Tibial nerve (tissue), 4 donors: Measurements from ENCODE around the gene LRRC4B. TPM values are rescaled to one million over a fixed set of nuclear protein-coding genes. Genes with fewer than 3 reads are reported as not detected.
"Not testable (repeated sequence)": the region's sequence is repeated elsewhere in the genome, so short reads cannot be mapped to it uniquely, and the experiment has no call there.

Experiments
- DNase-seq, 2 donors: peaks; one replicate each; pipeline ENCODE4 v3.0.0-alpha.2; 2019; ENCODE audit warnings: low spot score in 2 of 2
- H3K27ac ChIP-seq, 4 donors: fragments of 200-600 bp; sonication (generic) in 3 of 4; one replicate each; pipeline ENCODE4 v1.5.1; 2017 to 2019; ENCODE audit warnings: mild to moderate bottlenecking in 1 of 4
- H3K27me3 ChIP-seq, 2 donors: fragments of 200-600 bp; sonication (generic) in 1 of 2; one replicate each; pipeline versions ENCODE4 v1.5.1 to v1.6.0; 2017 to 2019
- H3K36me3 ChIP-seq, 3 donors: fragments of 200-600 bp; sonication (generic); one replicate each; pipeline ENCODE4 v1.5.1; 2018 to 2019
- H3K4me1 ChIP-seq, 4 donors: fragments of 200-600 bp; sonication (generic) in 3 of 4; one replicate each; pipeline ENCODE4 v1.5.1; 2017 to 2019
- H3K4me3 ChIP-seq, 4 donors: fragments of 200-600 bp; sonication (generic) in 3 of 4; one replicate each; pipeline ENCODE4 v1.5.1; 2017 to 2019; ENCODE audit warnings: mild to moderate bottlenecking in 1 of 4, moderate library complexity in 1 of 4
- H3K9me3 ChIP-seq, 4 donors: fragments of 200-600 bp; sonication (generic) in 3 of 4; one replicate each; pipeline ENCODE4 v1.5.1; 2017 to 2019
- EP300 ChIP-seq, 2 donors: sonication (generic); formaldehyde crosslinking; IDR thresholded peaks; one replicate each; pipeline ENCODE4 v1.6.1; 2017; ENCODE audit warnings: antibody characterized with exemption in 2 of 2, mild to moderate bottlenecking in 1 of 2
- POLR2A ChIP-seq, 2 donors: fragments of 450-650 bp; IDR thresholded peaks; one replicate each; pipeline ENCODE4 v1.6.1; 2017; ENCODE audit warnings: antibody characterized with exemption in 2 of 2, mild to moderate bottlenecking in 2 of 2, moderate library complexity in 2 of 2
- WGBS, 2 donors: methylation state at CpG; one replicate each; pipeline ENCODE4 v1.1.5; 2018; 5-methylcytosine and 5-hydroxymethylcytosine counted together
- total RNA-seq, 4 donors: library from RNA; depleted of rRNA; stranded (reverse); fragments of >200 nt; gene quantifications; one replicate each; pipeline ENCODE4 v1.1.0, GENCODE V29; 2016
- TF ChIP-seq, protein P1 (sequence below), 5 experiments: fragments of 200-600 bp in 3 of 5; fragments of 450-650 bp in 2 of 5; sonication (generic) in 3 of 5; IDR thresholded peaks; one replicate each; pipeline ENCODE4 v1.5.1; 2016 to 2019; ENCODE audit warnings: antibody characterized with exemption in 5 of 5, mild to moderate bottlenecking in 3 of 5, moderate library complexity in 2 of 5

LRRC4B gene
- total RNA-seq, 4 donors from 2014 or later, result 1.0 to 3.7 (median 2.8) TPM

DNA sequence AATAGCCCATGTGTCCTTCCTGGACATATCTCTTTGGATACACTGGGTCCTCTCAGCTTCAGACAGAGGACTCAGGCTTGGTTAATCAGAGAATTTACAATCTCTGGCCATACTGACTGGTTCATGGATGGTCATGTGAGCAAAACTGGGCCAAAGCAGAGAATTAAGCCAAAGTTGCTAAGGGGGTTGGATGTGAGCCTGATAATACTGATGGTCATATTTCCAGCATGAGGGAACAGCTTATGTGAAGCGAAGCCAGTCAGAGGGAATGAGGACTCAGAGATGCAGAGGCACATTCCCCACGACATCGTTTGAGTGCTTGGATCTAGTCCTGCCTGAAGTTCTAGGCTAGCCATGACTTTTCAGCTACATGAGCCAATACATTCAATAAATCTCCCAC, 22.0 kb upstream of the LRRC4B start:
- no peak overlapping the region for H3K4me3 ChIP-seq
- peaks cover 0 to 9% of the 10 kb centered on the region in 2 donors for H3K27me3 ChIP-seq
- DNase-seq, result no peak
- no peaks in the 10 kb centered on the region for H3K4me1 ChIP-seq
- TF ChIP-seq EP300 (IDR thresholded peaks at IDR 0.05) (no peak), POLR2A (IDR thresholded peaks at IDR 0.05) (no peak)
- TF ChIP-seq, protein P1, sequence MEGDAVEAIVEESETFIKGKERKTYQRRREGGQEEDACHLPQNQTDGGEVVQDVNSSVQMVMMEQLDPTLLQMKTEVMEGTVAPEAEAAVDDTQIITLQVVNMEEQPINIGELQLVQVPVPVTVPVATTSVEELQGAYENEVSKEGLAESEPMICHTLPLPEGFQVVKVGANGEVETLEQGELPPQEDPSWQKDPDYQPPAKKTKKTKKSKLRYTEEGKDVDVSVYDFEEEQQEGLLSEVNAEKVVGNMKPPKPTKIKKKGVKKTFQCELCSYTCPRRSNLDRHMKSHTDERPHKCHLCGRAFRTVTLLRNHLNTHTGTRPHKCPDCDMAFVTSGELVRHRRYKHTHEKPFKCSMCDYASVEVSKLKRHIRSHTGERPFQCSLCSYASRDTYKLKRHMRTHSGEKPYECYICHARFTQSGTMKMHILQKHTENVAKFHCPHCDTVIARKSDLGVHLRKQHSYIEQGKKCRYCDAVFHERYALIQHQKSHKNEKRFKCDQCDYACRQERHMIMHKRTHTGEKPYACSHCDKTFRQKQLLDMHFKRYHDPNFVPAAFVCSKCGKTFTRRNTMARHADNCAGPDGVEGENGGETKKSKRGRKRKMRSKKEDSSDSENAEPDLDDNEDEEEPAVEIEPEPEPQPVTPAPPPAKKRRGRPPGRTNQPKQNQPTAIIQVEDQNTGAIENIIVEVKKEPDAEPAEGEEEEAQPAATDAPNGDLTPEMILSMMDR (IDR thresholded peaks at IDR 0.05), result no peak
- no peaks in the 10 kb centered on the region for H3K36me3 ChIP-seq
- H3K9me3 ChIP-seq, result no peaks in the 10 kb centered on the region
- 56 to 57% methylated on average over 3 of the region's 3 CpGs for WGBS, 2 donors
- no peak overlapping the region for H3K27ac ChIP-seq

DNA sequence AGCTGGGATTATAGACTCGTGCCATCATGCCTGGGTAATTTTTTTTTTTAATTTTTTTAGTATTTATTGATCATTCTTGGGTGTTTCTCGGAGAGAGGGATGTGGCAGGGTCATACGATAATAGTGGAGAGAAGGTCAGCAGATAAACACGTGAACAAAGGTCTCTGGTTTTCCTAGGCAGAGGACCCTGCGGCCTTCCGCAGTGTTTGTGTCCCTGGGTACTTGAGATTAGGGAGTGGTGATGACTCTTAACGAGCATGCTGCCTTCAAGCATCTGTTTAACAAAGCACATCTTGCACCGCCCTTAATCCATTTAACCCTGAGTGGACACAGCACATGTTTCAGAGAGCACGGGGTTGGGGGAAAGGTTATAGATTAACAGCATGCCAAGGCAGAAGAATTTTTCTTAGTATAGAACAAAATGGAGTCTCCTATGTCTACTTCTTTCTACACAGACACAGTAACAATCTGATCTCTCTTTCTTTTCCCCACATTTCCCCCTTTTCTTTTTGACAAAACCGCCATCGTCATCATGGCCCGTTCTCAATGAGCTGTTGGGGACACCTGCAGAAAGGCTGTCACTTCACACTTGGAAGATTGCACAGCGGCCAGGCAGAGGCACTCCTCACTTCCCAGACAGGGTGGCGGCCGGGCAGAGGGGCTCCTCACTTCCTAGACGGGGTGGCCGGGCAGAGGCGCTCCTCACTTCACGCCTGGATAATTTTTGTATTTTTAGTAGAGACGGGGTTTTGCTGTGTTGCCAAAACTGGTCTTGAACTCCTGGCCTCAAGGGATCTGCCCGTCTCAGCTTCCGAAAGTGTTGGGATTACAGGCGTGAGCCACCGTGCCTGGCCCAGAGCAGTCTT, 13.8 kb upstream of the LRRC4B start:
- H3K4me3 ChIP-seq, H3K9me3 ChIP-seq, H3K36me3 ChIP-seq, H3K27ac ChIP-seq, H3K4me1 ChIP-seq, DNase-seq, H3K27me3 ChIP-seq: not testable (repeated sequence)
- WGBS, 2 donors, result 80 to 85% methylated on average over 24 of the region's 24 CpGs

DNA sequence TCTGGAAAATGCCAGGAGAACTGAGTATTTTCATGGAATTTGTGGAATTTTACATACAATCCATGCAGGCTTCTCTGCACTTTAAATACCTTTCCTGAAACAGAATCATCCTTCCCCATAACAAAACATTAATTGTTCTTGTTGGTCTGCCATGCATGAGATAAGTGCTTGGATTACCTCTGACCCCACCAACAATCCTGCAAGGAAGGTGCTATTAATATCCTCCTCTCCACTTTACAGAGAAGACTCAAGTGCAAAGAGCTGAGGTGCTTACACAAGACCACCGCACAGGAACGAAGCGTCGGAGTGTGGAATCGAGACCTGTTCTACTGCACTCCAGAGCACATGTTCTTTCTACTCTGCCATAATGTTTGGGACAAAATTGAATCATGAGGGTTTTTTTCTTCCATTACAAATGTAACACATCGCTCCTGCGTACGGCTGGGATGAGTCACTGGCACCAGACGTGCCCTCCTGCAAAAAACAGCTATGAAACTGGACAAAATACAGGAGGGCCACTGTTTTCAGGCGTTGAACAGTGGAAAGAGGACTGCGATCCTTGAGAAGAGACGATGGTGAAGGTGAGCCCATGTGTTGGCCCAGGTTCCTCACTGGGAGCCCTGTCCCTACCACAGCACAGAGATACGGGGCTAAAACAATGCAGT, 12.9 kb upstream of the LRRC4B start:
- H3K27ac ChIP-seq, result no peak overlapping the region
- 68 to 69% methylated on average over 13 of the region's 13 CpGs for WGBS, 2 donors
- H3K27me3 ChIP-seq, result peaks cover 0 to 5% of the 10 kb centered on the region in 2 donors
- no peaks in the 10 kb centered on the region for H3K36me3 ChIP-seq
- DNase-seq, result no peak
- TF ChIP-seq POLR2A (IDR thresholded peaks at IDR 0.05), result no peak
- H3K4me1 ChIP-seq, result no peaks in the 10 kb centered on the region
- H3K4me3 ChIP-seq, result no peak overlapping the region
- no peaks in the 10 kb centered on the region for H3K9me3 ChIP-seq

DNA sequence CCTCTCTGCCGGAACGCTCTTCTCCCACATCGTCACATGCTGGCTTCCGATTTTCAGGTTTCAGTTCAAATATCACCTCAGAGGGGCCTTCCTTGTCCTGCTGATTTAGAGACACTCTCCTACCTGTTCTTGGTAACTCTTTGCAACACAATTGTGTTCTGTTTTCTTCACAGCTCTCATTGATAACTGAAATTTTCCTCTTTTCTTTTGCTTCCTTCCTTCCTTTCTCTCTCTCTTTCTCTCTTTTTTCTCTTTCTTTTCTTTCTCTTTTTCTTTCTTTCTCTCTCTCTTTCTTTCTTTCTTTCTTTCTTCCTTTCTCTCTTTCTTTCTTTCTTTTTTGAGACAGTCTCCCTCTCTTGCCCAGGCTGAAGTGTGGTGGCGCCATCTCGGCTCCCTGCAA, 12.0 kb upstream of the LRRC4B start:
- Histone ChIP-seq H3K4me1 (no peaks in the 10 kb centered on the region), H3K36me3 (no peaks in the 10 kb centered on the region), H3K9me3 (no peaks in the 10 kb centered on the region), H3K27me3 (peaks cover 0 to under 1% of the 10 kb centered on the region in 2 donors), H3K27ac (no peak overlapping the region), H3K4me3 (no peak overlapping the region)
- no peak for DNase-seq
- TF ChIP-seq, protein P1 (IDR thresholded peaks at IDR 0.05), result no peak
- TF ChIP-seq EP300 (IDR thresholded peaks at IDR 0.05), result no peak
- TF ChIP-seq POLR2A (IDR thresholded peaks at IDR 0.05), result no peak
- WGBS, 2 donors, result 92 to 95% methylated on average over 6 of the region's 6 CpGs

DNA sequence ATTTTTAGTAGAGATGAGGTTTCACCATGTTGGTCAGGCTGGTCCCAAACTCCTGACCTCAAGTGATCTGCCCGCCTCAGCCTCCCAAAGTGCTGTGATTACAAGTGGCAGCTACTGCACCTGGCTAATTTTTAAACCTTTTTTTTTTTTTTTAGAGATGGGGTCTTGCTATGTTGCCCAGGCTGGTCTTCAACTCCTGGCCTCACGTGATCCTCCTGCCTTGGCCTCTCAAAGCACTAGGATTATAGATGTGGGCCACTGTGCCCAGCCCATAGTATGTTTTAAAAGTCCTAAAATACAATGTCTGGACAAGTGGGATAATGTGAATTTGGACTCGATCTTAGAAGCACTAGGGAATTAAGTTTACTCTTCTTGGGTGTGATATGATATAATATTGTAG, 8.5 kb upstream of the LRRC4B start:
- H3K27me3 ChIP-seq, H3K4me3 ChIP-seq, H3K36me3 ChIP-seq, DNase-seq, H3K4me1 ChIP-seq, H3K9me3 ChIP-seq, H3K27ac ChIP-seq: not testable (repeated sequence)
- 80 to 82% methylated on average over 3 of the region's 3 CpGs for WGBS, 2 donors

DNA sequence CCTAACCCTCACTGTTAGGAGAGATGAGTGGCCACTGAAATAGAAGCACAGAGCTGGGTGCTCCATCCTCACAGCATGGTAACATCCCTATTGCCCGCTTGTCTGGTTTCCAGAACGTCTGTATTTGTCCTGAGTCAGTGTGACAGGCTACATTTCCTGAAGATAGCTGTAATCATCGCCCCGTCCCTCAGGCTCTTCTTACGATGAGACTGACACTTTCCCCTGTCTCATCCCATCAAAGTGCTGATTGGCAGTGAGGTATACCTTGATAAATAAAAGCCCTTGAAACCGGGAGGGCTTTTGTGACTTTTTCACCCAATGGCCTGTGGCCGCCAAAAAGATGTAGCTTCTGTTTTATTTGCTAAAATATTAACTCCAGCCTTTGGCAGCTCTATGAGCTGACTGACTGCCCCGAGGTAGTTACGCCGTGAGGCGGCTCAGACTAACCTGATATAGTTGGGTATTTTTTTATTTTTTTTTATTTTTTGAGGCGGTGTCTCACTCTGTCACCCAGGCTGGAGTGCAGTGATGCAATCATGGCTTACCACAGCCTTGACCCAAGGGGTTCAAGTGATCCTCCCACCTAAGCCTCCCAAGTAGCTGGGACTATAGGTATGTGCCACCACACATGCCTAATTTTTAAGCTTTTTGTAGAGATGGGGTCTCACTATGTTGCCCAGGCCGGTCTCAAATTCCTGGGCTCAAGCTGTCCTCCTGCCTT, 5.7 kb upstream of the LRRC4B start:
- H3K27ac ChIP-seq, result no peak overlapping the region
- H3K27me3 ChIP-seq, result peaks cover 0 to 15% of the 10 kb centered on the region in 2 donors
- TF ChIP-seq, protein P1 (IDR thresholded peaks at IDR 0.05), result no peak
- TF ChIP-seq EP300 (IDR thresholded peaks at IDR 0.05) (no peak), POLR2A (IDR thresholded peaks at IDR 0.05) (no peak)
- H3K4me3 ChIP-seq, result no peak overlapping the region
- no peaks in the 10 kb centered on the region for H3K4me1 ChIP-seq
- DNase-seq, result no peak
- WGBS, 2 donors, result 81 to 82% methylated on average over 13 of the region's 13 CpGs
- H3K36me3 ChIP-seq, result no peaks in the 10 kb centered on the region
- no peaks in the 10 kb centered on the region for H3K9me3 ChIP-seq
